ENCODE results near the gene DOCK9.

DOCK9 gene

GRCh38 chr13:98947925-98948324 is 29.9 kb downstream of the DOCK9 start:
- DNase-seq (ENCODE audit: low read depth) = no peak

GRCh38 chr13:98945863-98946605 is 31.8 kb downstream of the DOCK9 start:
- no peak for DNase-seq (ENCODE audit: low read depth)

- DNase-seq (ENCODE audit: low read depth) = peak; percentile 37
These were observed 33.5 kb downstream of the DOCK9 start for GRCh38 chr13:98944336-98944735.

- DNase-seq (ENCODE audit: low read depth) = peak; percentile 23
These were observed 34.9 kb downstream of the DOCK9 start for GRCh38 chr13:98942997-98943396.

GRCh38 chr13:98942485-98942884 is 35.4 kb downstream of the DOCK9 start:
- no peak for DNase-seq (ENCODE audit: low read depth)

- no peak for DNase-seq (ENCODE audit: low read depth)
These were observed 36.3 kb downstream of the DOCK9 start for GRCh38 chr13:98941536-98941935.

- no peak for DNase-seq (ENCODE audit: low read depth)
These were observed 36.7 kb downstream of the DOCK9 start for GRCh38 chr13:98941126-98941525.

- DNase-seq (ENCODE audit: low read depth) = no peak
These were observed 37.4 kb downstream of the DOCK9 start for GRCh38 chr13:98940325-98941001.

- DNase-seq (ENCODE audit: low read depth) = peak; percentile 61
These were observed 38.1 kb downstream of the DOCK9 start for GRCh38 chr13:98939660-98940191.

GRCh38 chr13:98938801-98939200 is 39.1 kb downstream of the DOCK9 start:
- no peak for DNase-seq (ENCODE audit: low read depth)

GRCh38 chr13:98937911-98938381 is 39.9 kb downstream of the DOCK9 start:
- no peak for DNase-seq (ENCODE audit: low read depth)

GRCh38 chr13:98934243-98934642 is 43.6 kb downstream of the DOCK9 start:
- no peak for DNase-seq (ENCODE audit: low read depth)

GRCh38 chr13:98930151-98930591 is 47.7 kb downstream of the DOCK9 start:
- no peak for DNase-seq (ENCODE audit: low read depth)

- DNase-seq (ENCODE audit: low read depth) = peak; percentile 90
These were observed 49.6 kb downstream of the DOCK9 start for GRCh38 chr13:98927951-98928927.

- DNase-seq (ENCODE audit: low read depth) = no peak
These were observed 51.9 kb downstream of the DOCK9 start for GRCh38 chr13:98925949-98926348.

GRCh38 chr13:98923641-98924397 is 54.0 kb downstream of the DOCK9 start:
- no peak for DNase-seq (ENCODE audit: low read depth)

- DNase-seq (ENCODE audit: low read depth) = no peak
These were observed 55.6 kb downstream of the DOCK9 start for GRCh38 chr13:98922306-98922705.

- no peak for DNase-seq (ENCODE audit: low read depth)
These were observed 56.1 kb downstream of the DOCK9 start for GRCh38 chr13:98921786-98922185.

GRCh38 chr13:98921015-98921580 is 56.8 kb downstream of the DOCK9 start:
- no peak for DNase-seq (ENCODE audit: low read depth)

GRCh38 chr13:98919566-98919965 is 58.3 kb downstream of the DOCK9 start:
- no peak for DNase-seq (ENCODE audit: low read depth)

GRCh38 chr13:98918771-98919170 is 59.1 kb downstream of the DOCK9 start:
- DNase-seq (ENCODE audit: low read depth) = no peak
